Measurements from ENCODE around the gene RABAC1. TPM values are rescaled to one million over a fixed set of nuclear protein-coding genes. Genes with fewer than 3 reads are reported as not detected.

RABAC1 gene
- total RNA-seq, 1 experiment from 2014 or later, result 64.4 TPM

GRCh38 chr19:42003506-42004294 lies 44.6 kb upstream of the RABAC1 start:
- Mint-ChIP-seq H3K9me3 (ENCODE audit: unreplicated experiment) (peaks cover 6% of the 10 kb centered on the region), H3K4me1 (ENCODE audit: low read depth, unreplicated experiment) (peaks cover 5% of the 10 kb centered on the region), H3K27ac (ENCODE audit: unreplicated experiment) (no peak overlapping the region), H3K36me3 (ENCODE audit: insufficient read depth, unreplicated experiment) (no peaks in the 10 kb centered on the region), H3K27me3 (ENCODE audit: insufficient read depth, unreplicated experiment) (peaks cover 56% of the 10 kb centered on the region), H3K4me3 (ENCODE audit: unreplicated experiment) (no peak overlapping the region)
- H3K9me3 ChIP-seq, result no peaks in the 10 kb centered on the region
- no TSS peak for BruUV-seq (replicated peaks)
- ChIA-PET POLR2A (no interaction called here), CTCF (interaction anchor here (0.6 kb wide), 1 partner anchor 31 kb away, joined by 3 read pairs; no protein-coding TSS in a partner anchor)
- H3K4me1 ChIP-seq, result no peaks in the 10 kb centered on the region
- no peak overlapping the region for H3K4me3 ChIP-seq (ENCODE audit: low read depth, low read length)
- peaks cover 3% of the 10 kb centered on the region for H3K27me3 ChIP-seq (replicated peaks; ENCODE audit: control insufficient read depth, insufficient read depth, low read length)
- no peak for DNase-seq
- intact Hi-C loops (cut with micrococcal nuclease; ENCODE audit: unreplicated experiment), result no loop called here
- TF ChIP-seq, protein P1, sequence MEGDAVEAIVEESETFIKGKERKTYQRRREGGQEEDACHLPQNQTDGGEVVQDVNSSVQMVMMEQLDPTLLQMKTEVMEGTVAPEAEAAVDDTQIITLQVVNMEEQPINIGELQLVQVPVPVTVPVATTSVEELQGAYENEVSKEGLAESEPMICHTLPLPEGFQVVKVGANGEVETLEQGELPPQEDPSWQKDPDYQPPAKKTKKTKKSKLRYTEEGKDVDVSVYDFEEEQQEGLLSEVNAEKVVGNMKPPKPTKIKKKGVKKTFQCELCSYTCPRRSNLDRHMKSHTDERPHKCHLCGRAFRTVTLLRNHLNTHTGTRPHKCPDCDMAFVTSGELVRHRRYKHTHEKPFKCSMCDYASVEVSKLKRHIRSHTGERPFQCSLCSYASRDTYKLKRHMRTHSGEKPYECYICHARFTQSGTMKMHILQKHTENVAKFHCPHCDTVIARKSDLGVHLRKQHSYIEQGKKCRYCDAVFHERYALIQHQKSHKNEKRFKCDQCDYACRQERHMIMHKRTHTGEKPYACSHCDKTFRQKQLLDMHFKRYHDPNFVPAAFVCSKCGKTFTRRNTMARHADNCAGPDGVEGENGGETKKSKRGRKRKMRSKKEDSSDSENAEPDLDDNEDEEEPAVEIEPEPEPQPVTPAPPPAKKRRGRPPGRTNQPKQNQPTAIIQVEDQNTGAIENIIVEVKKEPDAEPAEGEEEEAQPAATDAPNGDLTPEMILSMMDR (IDR thresholded peaks at IDR 0.05; ENCODE audit: insufficient read depth in 1 of 2, low read depth in 1 of 2, low read length in 1 of 2, severe bottlenecking in 1 of 2, unreplicated experiment in 1 of 2), result no peak
- H3K36me3 ChIP-seq (ENCODE audit: control insufficient read depth, insufficient read depth, low read length), result no peaks in the 10 kb centered on the region

- Mint-ChIP-seq H3K4me3 (ENCODE audit: unreplicated experiment) (no peak overlapping the region), H3K27ac (ENCODE audit: unreplicated experiment) (no peak overlapping the region), H3K9me3 (ENCODE audit: unreplicated experiment) (no peaks in the 10 kb centered on the region), H3K27me3 (ENCODE audit: insufficient read depth, unreplicated experiment) (peaks cover 65% of the 10 kb centered on the region), H3K4me1 (ENCODE audit: low read depth, unreplicated experiment) (peaks cover 5% of the 10 kb centered on the region), H3K36me3 (ENCODE audit: insufficient read depth, unreplicated experiment) (peaks cover 2% of the 10 kb centered on the region)
- Histone ChIP-seq H3K27me3 (replicated peaks; ENCODE audit: control insufficient read depth, insufficient read depth, low read length) (peaks cover 7% of the 10 kb centered on the region), H3K4me1 (no peaks in the 10 kb centered on the region), H3K4me3 (ENCODE audit: low read depth, low read length) (no peak overlapping the region), H3K9me3 (no peaks in the 10 kb centered on the region), H3K36me3 (ENCODE audit: control insufficient read depth, insufficient read depth, low read length) (no peaks in the 10 kb centered on the region)
- POLR2A ChIA-PET, result no interaction called here
- CTCF ChIA-PET, result no interaction called here
- no TSS peak for BruUV-seq (replicated peaks)
- TF ChIP-seq, protein P1 (IDR thresholded peaks at IDR 0.05; ENCODE audit: insufficient read depth in 1 of 2, low read depth in 1 of 2, low read length in 1 of 2, severe bottlenecking in 1 of 2, unreplicated experiment in 1 of 2), result no peak
- intact Hi-C loops (cut with micrococcal nuclease; ENCODE audit: unreplicated experiment), result no loop called here
- no peak for DNase-seq
Measured at GRCh38 chr19:41999878-42000208, 40.7 kb upstream of the RABAC1 start.

- Mint-ChIP-seq H3K36me3 (ENCODE audit: insufficient read depth, unreplicated experiment) (peaks cover 4% of the 10 kb centered on the region), H3K27me3 (ENCODE audit: insufficient read depth, unreplicated experiment) (peaks cover 65% of the 10 kb centered on the region), H3K9me3 (ENCODE audit: unreplicated experiment) (no peaks in the 10 kb centered on the region), H3K4me1 (ENCODE audit: low read depth, unreplicated experiment) (peaks cover 5% of the 10 kb centered on the region), H3K27ac (ENCODE audit: unreplicated experiment) (no peak overlapping the region), H3K4me3 (ENCODE audit: unreplicated experiment) (peak overlapping the region; percentile 52)
- Histone ChIP-seq H3K27me3 (replicated peaks; ENCODE audit: control insufficient read depth, insufficient read depth, low read length) (peaks cover 9% of the 10 kb centered on the region), H3K9me3 (no peaks in the 10 kb centered on the region), H3K4me3 (ENCODE audit: low read depth, low read length) (no peak overlapping the region), H3K4me1 (no peaks in the 10 kb centered on the region), H3K36me3 (ENCODE audit: control insufficient read depth, insufficient read depth, low read length) (no peaks in the 10 kb centered on the region)
- POLR2A ChIA-PET, result no interaction called here
- intact Hi-C loops (cut with micrococcal nuclease; ENCODE audit: unreplicated experiment), result no loop called here
- BruUV-seq (replicated peaks), result no TSS peak
- TF ChIP-seq, protein P1 (IDR thresholded peaks at IDR 0.05; ENCODE audit: insufficient read depth in 1 of 2, low read depth in 1 of 2, low read length in 1 of 2, severe bottlenecking in 1 of 2, unreplicated experiment in 1 of 2), result no peak
- no peak for DNase-seq
- CTCF ChIA-PET, result no interaction called here
Measured at GRCh38 chr19:41999071-41999877, 40.2 kb upstream of the RABAC1 start.

Data from Caco-2 (cell line).